Measurements from ENCODE around the gene CDH22.

- TF ChIP-seq, protein P1, sequence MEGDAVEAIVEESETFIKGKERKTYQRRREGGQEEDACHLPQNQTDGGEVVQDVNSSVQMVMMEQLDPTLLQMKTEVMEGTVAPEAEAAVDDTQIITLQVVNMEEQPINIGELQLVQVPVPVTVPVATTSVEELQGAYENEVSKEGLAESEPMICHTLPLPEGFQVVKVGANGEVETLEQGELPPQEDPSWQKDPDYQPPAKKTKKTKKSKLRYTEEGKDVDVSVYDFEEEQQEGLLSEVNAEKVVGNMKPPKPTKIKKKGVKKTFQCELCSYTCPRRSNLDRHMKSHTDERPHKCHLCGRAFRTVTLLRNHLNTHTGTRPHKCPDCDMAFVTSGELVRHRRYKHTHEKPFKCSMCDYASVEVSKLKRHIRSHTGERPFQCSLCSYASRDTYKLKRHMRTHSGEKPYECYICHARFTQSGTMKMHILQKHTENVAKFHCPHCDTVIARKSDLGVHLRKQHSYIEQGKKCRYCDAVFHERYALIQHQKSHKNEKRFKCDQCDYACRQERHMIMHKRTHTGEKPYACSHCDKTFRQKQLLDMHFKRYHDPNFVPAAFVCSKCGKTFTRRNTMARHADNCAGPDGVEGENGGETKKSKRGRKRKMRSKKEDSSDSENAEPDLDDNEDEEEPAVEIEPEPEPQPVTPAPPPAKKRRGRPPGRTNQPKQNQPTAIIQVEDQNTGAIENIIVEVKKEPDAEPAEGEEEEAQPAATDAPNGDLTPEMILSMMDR (IDR thresholded peaks at IDR 0.05), result no peak
- no peak for TF ChIP-seq POLR2A (IDR thresholded peaks at IDR 0.05)
These were observed 168.3 kb downstream of the CDH22 start for GRCh38 chr20:46139908-46140482.
